Measurements from ENCODE around the gene HOXA7. TPM values are rescaled to one million over a fixed set of nuclear protein-coding genes. Genes with fewer than 3 reads are reported as not detected.

The HOXA7 gene
- total and polyA plus RNA-seq, 2 of the 8 experiments (the other 6 are each of a cell fraction or from before 2014, with no cell fraction given), result 0.03 TPM; not detected in 1

- no peak for TF ChIP-seq KDM4A (IDR thresholded peaks at IDR 0.05; ENCODE audit: low read depth, low read length, severe bottlenecking)
Measured at GRCh38 chr7:27115221-27116026, 41.1 kb downstream of the HOXA7 start (continued).

Data from H1 (cell line).